ENCODE results near the gene ZNF385B. TPM values are rescaled to one million over a fixed set of nuclear protein-coding genes. Genes with fewer than 3 reads are reported as not detected.

ZNF385B gene
- polyA plus RNA-seq, 1 donor from 2014 or later = 0.31 TPM

GRCh38 chr2:179859523-179859922, 1.9 kb downstream of the ZNF385B start:
- Histone ChIP-seq H4K20me1 (ENCODE audit: insufficient read depth) (no peaks in the 10 kb centered on the region), H3K36me3 (ENCODE audit: insufficient read depth, low read length) (no peaks in the 10 kb centered on the region), H3K27me3 (ENCODE audit: insufficient read depth, low read depth, low read length) (peaks cover 49% of the 10 kb centered on the region), H3K4me3 (ENCODE audit: low read length) (no peak overlapping the region), H3F3A (ENCODE audit: insufficient read depth, low read length, poor library complexity, severe bottlenecking) (no peaks in the 10 kb centered on the region), H3K79me2 (replicated peaks; ENCODE audit: insufficient read depth, low read length) (no peaks in the 10 kb centered on the region), H2AFZ (ENCODE audit: low read depth, low read length) (no peak overlapping the region), H3K27ac (ENCODE audit: low read length) (no peak overlapping the region), H3K9me2 (ENCODE audit: insufficient read depth, low read length) (no peaks in the 10 kb centered on the region), H3K4me2 (ENCODE audit: low read length) (no peak overlapping the region), H3K9ac (ENCODE audit: low read length) (no peak overlapping the region), H3K9me3 (ENCODE audit: low read length) (no peaks in the 10 kb centered on the region)
- no peak for TF ChIP-seq MXI1 (conservative IDR thresholded peaks at IDR 0.05; ENCODE audit: poor library complexity, severe bottlenecking)
- no peak for TF ChIP-seq POLR2AphosphoS5 (IDR thresholded peaks at IDR 0.05)
- TF ChIP-seq SMC3 (conservative IDR thresholded peaks at IDR 0.05; ENCODE audit: poor library complexity) = no peak
- TF ChIP-seq REST (IDR thresholded peaks at IDR 0.05; ENCODE audit: borderline replicate concordance) = no peak
- TF ChIP-seq RAD21 (conservative IDR thresholded peaks at IDR 0.05) = no peak
- no peak for TF ChIP-seq EP300 (conservative IDR thresholded peaks at IDR 0.05; ENCODE audit: poor library complexity, severe bottlenecking)
- TF ChIP-seq EZH2 (IDR thresholded peaks at IDR 0.05; ENCODE audit: borderline replicate concordance, insufficient read depth, low read length, poor library complexity, severe bottlenecking) = no peak
- TF ChIP-seq TAF1 (IDR thresholded peaks at IDR 0.05; ENCODE audit: low read depth) = no peak
- TF ChIP-seq, protein P1, sequence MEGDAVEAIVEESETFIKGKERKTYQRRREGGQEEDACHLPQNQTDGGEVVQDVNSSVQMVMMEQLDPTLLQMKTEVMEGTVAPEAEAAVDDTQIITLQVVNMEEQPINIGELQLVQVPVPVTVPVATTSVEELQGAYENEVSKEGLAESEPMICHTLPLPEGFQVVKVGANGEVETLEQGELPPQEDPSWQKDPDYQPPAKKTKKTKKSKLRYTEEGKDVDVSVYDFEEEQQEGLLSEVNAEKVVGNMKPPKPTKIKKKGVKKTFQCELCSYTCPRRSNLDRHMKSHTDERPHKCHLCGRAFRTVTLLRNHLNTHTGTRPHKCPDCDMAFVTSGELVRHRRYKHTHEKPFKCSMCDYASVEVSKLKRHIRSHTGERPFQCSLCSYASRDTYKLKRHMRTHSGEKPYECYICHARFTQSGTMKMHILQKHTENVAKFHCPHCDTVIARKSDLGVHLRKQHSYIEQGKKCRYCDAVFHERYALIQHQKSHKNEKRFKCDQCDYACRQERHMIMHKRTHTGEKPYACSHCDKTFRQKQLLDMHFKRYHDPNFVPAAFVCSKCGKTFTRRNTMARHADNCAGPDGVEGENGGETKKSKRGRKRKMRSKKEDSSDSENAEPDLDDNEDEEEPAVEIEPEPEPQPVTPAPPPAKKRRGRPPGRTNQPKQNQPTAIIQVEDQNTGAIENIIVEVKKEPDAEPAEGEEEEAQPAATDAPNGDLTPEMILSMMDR (IDR thresholded peaks at IDR 0.05; ENCODE audit: poor library complexity, severe bottlenecking) = no peak

DNA sequence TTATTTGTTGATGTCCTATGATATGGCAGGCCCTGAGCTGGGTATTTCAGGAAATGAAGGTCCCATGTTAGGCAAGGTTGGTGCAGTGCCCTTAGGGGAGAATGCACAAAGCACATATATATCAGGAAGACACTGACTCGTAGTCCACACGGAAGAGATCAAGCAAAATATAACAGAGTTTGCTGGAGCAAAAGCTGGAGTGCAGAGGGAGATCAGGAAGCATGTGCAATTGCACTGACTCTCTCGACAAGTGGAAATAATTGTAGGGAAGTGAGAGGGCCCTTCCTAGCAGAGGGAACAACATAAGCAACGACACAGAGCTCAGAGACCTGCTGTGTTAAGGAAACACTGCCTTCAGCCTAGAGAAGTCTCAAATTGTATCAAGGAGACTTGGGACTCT, 4.2 kb downstream of the ZNF385B start:
- H3F3A ChIP-seq (ENCODE audit: insufficient read depth, low read length, poor library complexity, severe bottlenecking) = no peaks in the 10 kb centered on the region
- H3K27me3 ChIP-seq (ENCODE audit: insufficient read depth, low read depth, low read length) = peaks cover 35% of the 10 kb centered on the region
- no peak overlapping the region for H3K27ac ChIP-seq (ENCODE audit: low read length)
- no peaks in the 10 kb centered on the region for H4K20me1 ChIP-seq (ENCODE audit: insufficient read depth)
- no peak overlapping the region for H3K9ac ChIP-seq (ENCODE audit: low read length)
- no peaks in the 10 kb centered on the region for H3K9me3 ChIP-seq (ENCODE audit: low read length)
- no peaks in the 10 kb centered on the region for H3K36me3 ChIP-seq (ENCODE audit: insufficient read depth, low read length)
- H3K79me2 ChIP-seq (replicated peaks; ENCODE audit: insufficient read depth, low read length) = no peaks in the 10 kb centered on the region
- TF ChIP-seq POLR2AphosphoS5 (IDR thresholded peaks at IDR 0.05) = no peak
- TF ChIP-seq RAD21 (conservative IDR thresholded peaks at IDR 0.05) = no peak
- no peak for TF ChIP-seq MXI1 (conservative IDR thresholded peaks at IDR 0.05; ENCODE audit: poor library complexity, severe bottlenecking)
- no peak for TF ChIP-seq SMC3 (conservative IDR thresholded peaks at IDR 0.05; ENCODE audit: poor library complexity)
- TF ChIP-seq, protein P1 (IDR thresholded peaks at IDR 0.05; ENCODE audit: poor library complexity, severe bottlenecking) = no peak
- no peak for TF ChIP-seq EP300 (conservative IDR thresholded peaks at IDR 0.05; ENCODE audit: poor library complexity, severe bottlenecking)
- no peak for TF ChIP-seq EZH2 (IDR thresholded peaks at IDR 0.05; ENCODE audit: borderline replicate concordance, insufficient read depth, low read length, poor library complexity, severe bottlenecking)
- TF ChIP-seq REST (IDR thresholded peaks at IDR 0.05; ENCODE audit: borderline replicate concordance) = no peak
- no peak for TF ChIP-seq TAF1 (IDR thresholded peaks at IDR 0.05; ENCODE audit: low read depth)
- no peaks in the 10 kb centered on the region for H3K9me2 ChIP-seq (ENCODE audit: insufficient read depth, low read length)
- no peak overlapping the region for H3K4me3 ChIP-seq (ENCODE audit: low read length)
- no peak overlapping the region for H2AFZ ChIP-seq (ENCODE audit: low read depth, low read length)
- H3K4me2 ChIP-seq (ENCODE audit: low read length) = no peak overlapping the region

All from neural cell (in vitro differentiated cells).